Liver (tissue), 3 donors: ENCODE results near the gene CBFA2T3.

Experiments
- GABPA ChIP-seq, 2 donors: IDR thresholded peaks in 1 of 2; conservative IDR thresholded peaks in 1 of 2; 2 replicates each; pipeline ENCODE4 v1.6.1; 2016; ENCODE audit warnings: antibody characterized with exemption in 2 of 2, mild to moderate bottlenecking in 1 of 2, moderate library complexity in 1 of 2
- TAF1 ChIP-seq: conservative IDR thresholded peaks from 2 replicates; pipeline ENCODE4 v1.6.1; 2016; ENCODE audit warnings: antibody characterized with exemption, mild to moderate bottlenecking
- YY1 ChIP-seq: IDR thresholded peaks from 2 replicates; pipeline ENCODE4 v1.6.1; 2016; ENCODE audit warnings: antibody characterized with exemption, mild to moderate bottlenecking
- TF ChIP-seq, protein P1 (sequence below): fragments of 150-350 bp; IDR thresholded peaks from 2 replicates; pipeline ENCODE4 v1.5.1; 2017; ENCODE audit warnings: improper control_type of control experiment, low read depth, low read length; ENCODE audit not compliant: missing input control
- donor health status: healthy.
- donor health status: healthy.

DNA sequence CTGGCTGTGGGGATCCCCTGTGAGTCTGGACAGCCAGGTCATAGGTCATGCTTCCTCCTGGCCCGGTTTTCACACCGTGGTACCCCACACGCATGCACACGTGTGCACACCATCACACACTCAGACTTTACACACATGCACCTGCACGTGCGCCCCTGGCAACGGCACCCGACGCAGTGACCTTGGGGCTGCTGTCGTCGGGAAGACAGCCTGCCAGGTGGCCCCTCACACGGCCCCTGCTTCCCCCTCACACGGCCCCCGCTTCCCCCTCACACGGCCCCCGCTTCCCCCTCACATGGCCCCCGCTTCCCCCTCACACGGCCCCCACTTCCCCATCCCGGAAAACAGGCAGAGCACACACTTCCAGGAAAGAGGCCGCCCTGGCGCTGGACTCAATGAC, 45.1 kb downstream of the CBFA2T3 start:
- TF ChIP-seq, protein P1, sequence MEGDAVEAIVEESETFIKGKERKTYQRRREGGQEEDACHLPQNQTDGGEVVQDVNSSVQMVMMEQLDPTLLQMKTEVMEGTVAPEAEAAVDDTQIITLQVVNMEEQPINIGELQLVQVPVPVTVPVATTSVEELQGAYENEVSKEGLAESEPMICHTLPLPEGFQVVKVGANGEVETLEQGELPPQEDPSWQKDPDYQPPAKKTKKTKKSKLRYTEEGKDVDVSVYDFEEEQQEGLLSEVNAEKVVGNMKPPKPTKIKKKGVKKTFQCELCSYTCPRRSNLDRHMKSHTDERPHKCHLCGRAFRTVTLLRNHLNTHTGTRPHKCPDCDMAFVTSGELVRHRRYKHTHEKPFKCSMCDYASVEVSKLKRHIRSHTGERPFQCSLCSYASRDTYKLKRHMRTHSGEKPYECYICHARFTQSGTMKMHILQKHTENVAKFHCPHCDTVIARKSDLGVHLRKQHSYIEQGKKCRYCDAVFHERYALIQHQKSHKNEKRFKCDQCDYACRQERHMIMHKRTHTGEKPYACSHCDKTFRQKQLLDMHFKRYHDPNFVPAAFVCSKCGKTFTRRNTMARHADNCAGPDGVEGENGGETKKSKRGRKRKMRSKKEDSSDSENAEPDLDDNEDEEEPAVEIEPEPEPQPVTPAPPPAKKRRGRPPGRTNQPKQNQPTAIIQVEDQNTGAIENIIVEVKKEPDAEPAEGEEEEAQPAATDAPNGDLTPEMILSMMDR, result no peak
- TF ChIP-seq YY1 (no peak), GABPA (IDR thresholded peaks at IDR 0.05 in 1 of 2, conservative IDR thresholded peaks at IDR 0.05 in 1 of 2) (no peak), TAF1 (no peak)
